Activated gamma-delta T cell treated with anti-CD3 and anti-CD28 coated beads, Interleukin-2, amount 50 U/mL, for 16 hours (primary cell): ENCODE measurements around the gene ADAMTS17.

Experiments used
- DNase-seq: peaks from one replicate; pipeline ENCODE4 v3.0.0-alpha.2; 2020; ENCODE audit warnings: low read depth

The ADAMTS17 gene

DNA sequence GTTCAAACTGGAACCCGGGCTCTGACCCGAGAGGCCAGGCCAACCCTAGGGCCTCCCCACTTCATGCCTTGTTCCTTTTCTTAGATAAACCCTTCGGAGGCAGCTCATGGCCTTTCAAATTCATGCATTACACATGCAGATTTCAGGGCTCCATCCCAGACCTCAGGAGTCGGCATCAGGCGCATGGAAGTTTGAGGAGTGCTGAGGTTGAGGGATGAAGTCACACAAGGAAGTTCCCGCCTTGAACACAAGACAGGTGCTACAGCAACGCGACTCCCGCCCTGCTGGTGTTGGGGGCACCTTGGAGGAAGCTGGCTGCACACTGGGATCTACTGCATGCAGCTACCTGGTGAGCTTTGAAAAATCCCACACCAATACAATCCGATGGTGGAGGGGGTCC, 363.3 kb downstream of the ADAMTS17 start:
- DNase-seq, result no peak

DNA sequence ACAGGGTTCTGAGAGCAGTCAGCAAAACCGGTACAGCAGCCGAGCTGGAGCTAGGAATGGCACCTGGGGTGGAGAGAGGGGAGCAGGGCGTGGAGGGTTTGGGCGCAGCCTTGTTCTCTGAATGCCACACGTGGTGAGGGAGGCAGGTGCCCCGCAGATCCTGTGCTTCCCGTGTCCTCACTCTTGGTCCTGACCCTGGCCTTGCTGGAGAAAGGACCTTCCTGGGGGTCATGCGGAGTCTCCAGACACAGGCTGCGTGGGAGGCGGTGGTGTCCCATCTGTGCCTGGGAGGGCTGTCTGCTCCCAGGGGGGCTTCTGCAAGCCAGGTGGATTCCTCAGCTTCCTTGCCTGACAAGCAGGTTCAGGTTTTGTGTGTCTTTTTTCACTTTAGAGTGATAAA, 363.8 kb downstream of the ADAMTS17 start:
- no peak for DNase-seq

DNA sequence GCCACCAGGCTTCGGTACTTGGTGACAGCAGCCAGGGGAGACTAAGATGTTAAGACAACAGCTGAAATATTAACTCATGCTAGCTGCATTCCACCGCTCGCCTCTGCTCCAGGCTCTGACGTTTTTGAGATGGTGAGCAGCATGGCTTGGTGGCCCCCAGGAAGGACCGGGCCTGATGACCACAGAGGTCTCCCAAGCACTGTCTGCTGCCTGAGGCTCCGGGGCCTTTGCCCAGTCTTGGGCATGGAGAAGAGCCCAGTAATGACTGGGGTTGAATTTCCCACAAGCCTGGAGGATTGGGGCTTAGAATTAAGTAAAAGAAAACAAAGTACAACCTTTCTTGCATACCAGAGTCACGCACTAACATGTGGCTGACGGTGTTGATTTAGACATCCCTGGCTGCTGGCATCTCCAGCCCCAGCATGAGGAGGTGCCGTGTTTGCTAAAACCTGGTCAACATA, 364.9 kb downstream of the ADAMTS17 start:
- no peak for DNase-seq

DNA sequence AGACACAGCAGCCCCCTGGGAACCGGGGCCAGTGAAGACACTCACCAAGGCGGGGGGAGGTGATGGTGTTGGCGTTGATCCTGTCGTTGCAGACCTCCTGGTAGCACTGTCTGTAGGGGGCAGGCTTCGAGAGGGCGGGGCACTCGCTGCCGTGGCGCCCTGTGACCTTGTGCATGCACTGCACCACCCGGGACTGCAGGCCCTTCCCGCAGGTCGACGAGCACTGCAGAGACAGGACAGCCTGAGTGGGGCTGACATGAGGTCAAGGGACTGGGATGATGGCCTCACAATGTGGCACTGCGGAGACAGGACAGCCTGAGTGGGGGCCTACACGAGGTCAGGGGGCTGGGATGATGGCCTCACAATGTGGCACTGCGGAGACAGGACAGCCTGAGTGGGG, 365.8 kb downstream of the ADAMTS17 start:
- DNase-seq, result no peak

DNA sequence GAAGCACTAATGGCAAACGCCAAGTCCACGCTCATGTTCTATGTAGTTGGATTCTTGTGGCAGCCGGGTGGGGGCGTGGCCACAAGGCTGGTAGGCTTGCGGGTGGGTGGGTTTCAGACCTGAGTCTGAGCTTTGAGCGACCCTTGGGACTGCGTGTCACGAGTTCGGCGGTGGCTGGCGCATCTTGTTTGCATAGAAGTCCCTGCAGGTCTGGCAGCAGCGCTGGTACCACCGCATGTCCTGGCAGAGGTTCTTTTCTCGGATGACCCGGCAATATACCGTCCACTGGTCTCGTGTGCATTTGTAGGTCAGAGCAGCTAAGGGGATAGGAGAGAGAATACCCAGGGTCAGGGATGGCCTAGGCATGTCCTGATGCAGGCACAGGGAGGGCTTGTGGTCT, 367.5 kb downstream of the ADAMTS17 start:
- no peak for DNase-seq

DNA sequence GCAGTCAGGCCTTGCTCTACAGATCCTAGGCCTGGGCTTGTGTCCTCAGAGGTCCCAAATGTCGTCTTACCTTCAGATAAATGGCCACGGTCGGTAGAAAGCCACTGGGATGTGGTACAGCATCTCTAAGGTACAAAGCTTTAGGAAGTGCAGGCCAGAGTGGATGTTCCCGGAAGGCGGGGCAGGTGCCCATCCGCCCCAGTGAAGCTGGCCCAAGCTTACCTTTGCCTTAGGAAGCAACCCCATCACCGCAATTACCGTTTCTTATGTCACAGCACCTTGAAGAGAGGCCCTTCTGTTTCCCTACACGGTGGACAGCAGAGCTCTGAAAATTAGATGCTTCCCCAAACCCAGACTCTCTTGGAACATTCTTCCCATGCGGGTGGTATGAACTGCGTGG, 368.4 kb downstream of the ADAMTS17 start:
- DNase-seq, result no peak

DNA sequence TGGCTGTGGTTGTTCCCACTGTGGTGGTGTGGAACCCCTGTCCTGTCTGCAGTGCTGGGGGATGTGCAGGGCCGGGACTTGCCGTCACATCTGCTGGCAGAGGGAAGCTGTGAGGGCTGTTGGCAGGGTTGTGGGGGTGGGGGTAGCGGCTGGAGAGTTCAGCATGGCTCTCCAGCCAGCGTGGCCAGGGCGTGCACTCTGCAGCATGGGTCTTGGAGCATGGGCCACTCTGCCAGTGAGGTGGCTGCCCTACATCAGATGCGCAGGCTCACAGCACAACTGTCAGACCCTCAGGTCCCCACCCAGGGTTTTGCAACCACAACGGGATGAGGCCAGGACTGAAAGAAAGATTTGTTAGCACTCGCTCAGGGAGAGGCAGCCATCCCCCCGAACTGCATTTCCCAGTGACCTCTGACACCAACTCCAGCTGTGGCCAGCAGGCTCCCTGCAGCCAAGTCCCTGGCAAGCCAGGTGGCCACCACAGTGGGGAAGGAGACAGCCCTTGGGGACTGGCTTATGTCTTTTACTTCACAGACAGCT, 370.8 kb downstream of the ADAMTS17 start:
- no peak for DNase-seq

DNA sequence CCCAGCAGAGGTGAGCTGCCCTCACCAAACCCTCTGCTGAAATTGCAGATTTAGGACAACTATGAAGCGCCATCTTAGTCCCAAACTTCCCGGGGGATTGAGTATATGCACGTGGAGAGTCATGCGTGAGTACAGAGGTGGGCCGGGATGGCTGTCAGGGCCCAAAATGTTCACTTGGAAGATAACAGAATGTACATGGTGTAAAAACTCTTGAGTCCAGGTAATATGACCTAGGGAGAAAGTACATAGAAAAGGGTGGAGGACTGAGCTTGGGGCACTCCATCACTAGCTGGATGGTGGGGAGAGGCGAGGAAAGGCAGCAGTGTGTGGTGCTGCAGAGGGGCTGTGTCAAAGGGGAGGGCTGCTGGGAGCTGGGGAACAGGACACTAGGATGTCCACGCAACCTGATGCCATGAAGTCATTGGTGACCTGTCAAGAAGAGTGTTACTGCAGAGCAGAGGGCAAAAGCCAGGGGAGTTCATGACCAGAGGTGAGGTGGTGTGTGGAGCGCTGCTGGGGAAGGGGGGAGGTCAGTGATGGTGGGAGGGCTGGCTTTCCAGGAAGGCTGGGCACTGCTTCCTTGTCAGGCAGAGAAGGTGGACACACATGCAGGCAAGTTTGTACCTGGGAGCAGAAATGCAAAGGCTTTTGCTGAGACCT, 372.4 kb downstream of the ADAMTS17 start:
- DNase-seq, result no peak

DNA sequence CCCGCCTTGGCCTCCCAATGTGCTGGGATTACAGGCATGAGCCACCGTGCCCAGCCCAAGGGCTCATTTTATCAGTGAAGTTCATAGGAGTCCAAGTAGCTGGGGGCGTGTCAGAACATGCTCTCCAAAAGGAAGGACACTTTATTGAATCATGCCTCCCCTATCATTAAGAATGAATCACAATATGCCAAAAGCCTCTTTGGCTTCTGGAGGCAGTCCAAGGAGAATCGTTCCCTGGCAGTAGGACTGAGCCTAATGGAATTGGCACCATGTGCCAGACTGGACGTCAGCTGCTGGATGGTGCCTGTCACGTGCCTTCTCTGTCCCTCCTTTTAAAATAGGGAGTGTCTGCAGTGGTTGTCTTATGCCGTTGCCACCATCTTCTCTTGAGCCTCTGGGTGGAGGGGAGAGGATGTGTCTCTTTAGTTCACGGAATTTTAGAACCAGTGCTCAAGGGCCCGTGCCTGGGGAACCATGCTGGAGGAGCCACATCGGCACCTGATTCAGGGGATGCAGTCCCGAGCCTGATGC, 373.9 kb downstream of the ADAMTS17 start:
- no peak for DNase-seq

DNA sequence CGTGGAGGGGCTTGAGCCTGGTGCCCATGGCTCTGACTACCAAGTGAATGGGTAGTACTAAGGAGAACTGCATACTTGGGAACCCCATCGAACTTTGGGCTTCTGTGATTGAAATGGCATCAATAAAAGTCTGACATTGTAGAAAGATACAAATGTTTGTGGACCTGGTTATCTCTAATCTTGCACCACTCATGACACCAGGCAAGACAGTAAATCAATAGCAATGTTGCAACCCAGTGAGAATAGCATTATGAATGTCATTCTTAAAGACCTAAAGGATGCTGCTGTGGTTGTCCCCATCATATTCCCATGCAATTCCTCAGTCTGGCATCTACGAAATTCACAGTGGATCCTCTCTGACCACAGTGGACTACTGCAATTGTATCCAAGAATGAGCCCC, 375.0 kb downstream of the ADAMTS17 start:
- DNase-seq, result no peak

DNA sequence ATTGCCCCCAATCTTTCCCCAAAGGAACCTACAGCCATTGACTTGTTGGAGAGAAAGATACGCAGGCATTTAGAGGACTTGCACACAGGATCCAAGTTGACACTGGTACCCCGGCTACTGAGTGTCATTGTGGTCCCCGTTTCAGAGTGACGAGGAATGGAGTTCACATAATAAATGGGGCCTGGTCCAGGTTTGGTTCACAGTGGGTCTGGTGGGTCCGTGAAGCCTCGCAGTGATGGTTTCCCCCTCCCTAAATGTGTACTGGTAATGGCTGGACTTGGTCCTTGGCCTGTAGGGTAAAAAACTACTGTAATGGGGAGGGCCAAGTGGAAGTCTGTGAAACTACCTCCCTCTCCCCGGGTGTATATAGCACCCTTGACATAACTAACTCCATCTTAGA, 376.4 kb downstream of the ADAMTS17 start:
- no peak for DNase-seq

DNA sequence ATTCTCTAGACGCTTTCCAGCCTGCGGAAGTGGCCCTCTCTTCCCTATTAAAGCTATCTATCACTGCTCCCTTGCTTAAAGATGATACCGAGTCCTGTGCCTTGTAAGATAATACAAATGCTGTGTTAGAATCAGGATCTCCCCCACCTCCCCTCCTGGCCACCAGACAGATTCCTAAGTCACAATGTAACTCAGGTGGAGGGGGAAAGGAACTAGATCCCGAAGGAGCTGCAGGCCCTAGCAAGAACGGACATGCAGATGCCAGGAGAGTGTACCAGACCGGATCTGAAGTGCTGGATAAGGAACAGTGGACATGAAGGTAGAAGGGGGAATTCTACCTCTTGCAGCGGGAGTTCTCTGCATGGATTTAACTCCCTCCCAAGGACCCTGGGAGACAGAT, 377.8 kb downstream of the ADAMTS17 start:
- no peak for DNase-seq

DNA sequence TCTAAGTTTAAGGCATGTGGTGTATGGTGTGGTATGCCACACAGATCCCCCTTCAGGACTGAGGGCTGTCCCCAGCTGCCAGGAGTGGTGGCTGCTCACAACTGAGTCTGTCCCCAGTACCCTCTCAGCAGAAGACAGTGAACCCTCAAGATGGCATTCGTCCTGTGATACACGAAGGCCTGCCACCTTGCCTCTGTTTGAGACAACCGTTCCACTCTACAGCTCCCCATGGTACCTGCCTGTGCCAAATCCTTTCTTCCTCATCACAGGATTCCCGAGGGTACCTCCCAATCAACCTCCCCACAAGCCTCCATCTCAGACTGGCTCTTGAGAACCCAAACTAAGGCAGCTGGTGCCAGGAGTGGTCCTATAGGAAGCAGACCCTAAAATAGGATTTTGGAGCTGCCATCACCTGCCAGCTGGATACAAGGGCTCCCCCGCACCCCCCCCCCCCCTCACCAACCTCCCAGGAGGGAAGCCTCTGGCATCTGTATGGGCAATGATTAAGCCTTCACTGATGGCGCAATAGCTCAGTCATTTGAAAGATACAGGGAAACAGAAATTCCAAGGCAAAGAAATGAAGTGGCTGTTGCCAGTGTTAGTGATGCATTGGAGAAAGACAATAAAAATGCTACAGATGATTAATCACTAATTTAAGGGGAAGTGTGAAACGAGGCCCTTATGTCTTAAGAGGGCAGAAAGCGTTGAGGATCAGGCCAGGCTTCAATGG, 378.5 kb downstream of the ADAMTS17 start:
- DNase-seq, result no peak

DNA sequence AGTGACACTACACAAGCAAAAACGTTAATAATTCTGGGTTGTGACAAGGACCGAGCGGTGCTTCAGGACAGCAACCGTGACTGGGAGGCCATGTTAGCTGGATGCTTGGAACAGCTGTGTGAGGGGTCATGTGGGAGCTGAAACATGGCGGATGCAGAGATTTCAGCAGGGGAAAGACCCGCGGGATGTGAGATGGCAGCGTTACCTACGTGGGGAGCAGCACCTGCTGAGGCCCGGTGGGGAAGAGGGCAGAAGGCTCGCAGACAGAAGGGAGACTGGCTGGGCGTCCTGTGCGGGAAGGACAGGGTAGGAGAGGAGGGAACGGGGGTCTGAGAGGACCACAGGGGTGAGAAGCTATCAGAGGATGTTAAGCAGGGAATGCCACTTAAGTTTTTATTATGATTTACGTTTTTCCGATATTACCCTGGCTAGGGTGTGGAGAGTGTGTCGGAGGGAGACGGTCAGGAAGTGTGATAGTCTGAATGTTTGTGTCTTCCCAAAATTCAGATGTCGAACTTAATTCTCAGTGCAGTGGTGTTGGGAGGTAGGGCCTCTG, 379.7 kb downstream of the ADAMTS17 start:
- no peak for DNase-seq

DNA sequence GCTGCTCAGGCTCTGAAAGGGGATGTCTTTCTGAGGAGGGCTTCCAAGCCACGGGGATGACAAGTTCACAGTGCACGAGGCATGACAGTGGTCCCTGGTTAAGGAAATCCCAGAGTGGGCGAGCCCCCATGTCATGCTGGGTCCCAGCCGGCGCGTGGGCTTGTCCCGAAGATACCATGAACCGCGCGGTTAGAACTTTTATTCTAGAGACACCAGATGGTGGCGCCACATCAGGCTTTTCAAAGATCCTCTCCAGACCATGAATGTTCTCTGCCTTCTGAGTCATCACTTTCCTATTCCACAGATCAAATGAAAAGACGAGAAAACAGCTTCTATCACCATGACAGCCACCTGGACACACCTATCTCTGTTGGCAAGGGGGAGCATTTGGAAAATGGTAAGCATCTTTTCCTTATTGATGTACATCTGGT, 380.7 kb downstream of the ADAMTS17 start:
- no peak for DNase-seq

DNA sequence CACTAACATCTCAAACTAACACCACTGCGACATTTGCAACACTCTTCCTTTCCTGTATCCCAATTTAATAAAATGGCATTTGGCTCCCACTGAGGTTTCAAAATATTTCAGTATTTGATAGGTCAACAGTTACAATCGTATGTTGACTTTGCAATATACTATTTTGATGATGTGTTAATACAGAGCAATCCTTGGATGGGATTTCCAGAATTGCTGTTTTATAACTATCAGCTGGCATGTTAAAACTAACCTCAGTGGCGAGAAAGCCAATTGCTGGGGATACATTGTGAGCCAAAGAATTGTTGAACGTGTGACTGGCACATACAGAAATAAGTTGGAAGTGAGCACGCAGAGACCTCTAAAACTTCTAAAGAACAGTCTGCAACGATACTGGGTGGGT, 382.4 kb downstream of the ADAMTS17 start:
- DNase-seq, result no peak

DNA sequence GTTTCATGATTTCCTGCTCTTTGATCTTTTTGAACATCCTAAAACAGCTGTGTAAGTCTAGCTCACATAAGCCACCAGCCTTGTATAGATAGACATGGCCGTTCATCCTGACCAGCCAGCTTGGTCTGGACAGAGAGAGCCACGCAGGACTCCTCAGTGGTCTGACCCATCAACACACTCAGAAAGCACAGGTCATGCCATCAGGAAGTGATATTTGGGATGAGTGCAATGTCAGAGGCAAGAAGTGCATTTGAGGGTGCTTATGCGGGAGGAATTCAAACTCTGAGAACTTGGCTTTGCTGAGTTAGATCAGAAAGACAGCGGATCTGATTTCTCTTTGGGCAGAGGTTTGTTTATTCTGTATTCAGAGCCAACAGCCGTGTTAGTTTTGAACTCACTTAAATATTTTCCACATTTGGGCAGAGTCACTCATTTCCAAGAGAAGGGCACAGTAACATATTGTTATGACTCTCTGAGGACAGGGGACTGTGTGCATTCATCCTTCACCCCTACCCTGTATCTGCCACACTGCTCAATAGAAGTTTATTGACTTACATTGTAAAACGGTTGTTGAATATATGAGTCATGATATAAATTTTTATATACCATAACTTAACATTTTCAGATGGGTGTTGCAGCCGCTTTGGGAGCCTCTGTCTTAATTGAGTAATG, 383.2 kb downstream of the ADAMTS17 start:
- no peak for DNase-seq

DNA sequence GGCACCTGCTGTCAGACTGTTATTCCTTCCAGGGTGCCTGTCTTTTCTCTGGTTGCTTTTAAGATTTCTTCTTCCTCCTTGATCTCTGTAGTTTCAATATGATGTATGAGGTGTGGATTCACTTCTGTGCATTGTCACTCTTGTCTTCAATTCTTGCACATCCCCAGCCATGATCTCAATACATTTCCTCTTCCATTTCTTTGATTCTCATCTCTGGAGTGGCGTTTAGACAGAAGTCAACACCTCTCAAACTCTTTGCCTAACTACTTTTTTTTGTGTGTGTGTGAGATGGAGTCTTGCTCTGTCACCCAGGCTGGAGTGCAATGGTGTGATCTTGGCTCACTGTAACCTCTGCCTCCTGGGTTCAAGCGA, 384.1 kb downstream of the ADAMTS17 start:
- no peak for DNase-seq

DNA sequence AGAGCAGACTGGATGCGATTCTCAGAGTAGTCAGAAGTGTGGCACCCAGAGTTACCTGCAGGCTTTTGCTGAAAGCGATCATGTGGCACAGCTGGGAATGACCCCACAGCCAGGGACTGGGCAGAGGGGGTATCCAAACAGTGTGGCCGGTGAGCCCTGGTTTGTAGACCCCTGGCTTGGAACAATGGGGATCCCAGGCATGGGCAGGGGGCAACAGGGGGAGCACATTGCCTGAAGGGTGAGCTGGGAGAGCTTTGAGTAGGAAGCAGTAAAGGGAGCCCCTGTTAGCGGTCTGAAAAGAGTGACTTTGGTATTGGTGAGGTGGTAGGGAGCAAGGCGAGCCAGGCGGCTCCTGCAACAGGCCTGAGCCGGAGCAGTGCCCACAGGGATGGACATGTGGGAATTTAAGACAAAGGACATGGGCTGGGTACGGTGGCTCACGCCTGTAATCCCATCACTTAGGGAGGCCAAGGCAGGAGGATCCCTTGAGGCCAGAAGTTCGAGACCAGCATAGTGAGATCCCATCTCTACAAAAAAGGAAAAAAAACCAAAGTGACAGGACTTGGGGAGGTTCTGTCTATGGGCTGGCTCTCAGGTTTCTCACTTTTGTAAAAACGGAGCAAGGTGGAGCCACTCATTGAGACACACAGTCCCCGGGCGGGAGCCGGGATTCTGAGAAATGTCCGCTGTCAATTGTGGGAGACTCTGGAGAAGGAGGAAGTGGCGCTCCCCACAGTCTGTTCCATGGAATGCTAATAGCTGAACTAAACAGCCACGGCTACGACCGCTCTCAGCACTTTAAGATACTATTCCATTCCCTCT, 384.7 kb downstream of the ADAMTS17 start:
- DNase-seq, result no peak

DNA sequence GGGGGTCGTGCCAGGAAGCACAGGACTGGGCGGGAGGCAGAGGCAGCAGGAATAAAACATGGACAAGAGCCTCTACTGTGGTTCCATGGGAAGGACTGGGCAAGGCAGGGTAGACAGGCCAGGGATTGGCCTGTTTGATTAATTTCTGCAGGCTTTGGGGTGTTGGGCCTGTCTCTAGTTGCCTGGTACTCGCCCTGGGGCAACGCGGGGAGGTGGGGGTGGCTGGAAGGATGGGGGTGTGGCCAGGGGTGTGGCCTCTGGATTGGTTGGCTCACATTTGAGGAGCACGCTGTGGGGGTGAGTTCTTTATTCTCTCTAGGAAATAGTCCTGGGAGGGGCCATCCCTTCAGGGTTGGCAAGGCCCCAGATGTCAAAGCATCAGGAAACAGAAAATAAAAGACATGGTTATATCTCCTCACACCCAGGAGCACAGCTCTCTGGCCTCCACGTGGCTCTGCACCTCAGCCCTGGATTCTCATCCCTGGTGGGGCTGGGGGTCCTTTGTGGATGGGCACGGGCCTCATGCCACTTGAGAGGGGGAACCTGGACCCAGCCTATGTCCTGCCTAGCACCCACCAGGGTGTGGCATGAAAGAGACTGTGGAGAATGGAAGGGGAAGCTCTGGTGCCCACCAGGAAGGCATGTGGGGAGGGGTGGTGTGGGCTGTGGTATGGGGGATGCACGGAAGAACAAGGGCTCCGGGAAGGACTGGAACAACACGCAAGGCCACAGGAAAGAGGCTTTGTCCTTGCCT, 385.6 kb downstream of the ADAMTS17 start:
- DNase-seq, result no peak

DNA sequence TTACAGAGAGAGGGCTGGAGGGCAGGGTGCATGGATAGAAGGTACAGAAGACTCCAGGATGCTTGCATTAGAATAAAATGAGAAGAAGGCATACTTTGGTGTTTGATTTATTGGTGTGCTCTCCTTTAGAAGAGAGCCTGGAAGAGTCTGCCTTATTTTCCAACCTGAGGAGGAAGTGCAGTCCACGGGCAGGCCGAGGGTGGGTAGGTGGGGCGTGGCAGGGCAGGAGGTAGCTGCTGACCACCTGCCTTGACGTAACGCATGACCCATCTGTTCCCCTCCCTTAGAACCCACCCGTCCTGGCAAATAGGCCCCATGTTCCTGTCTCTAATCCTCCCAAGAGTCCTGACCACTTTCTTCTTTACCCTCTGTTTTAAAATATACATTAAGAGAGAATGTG, 386.2 kb downstream of the ADAMTS17 start:
- DNase-seq, result no peak
